Measurements from ENCODE around the gene PPP1R8.

Gene PPP1R8

DNA sequence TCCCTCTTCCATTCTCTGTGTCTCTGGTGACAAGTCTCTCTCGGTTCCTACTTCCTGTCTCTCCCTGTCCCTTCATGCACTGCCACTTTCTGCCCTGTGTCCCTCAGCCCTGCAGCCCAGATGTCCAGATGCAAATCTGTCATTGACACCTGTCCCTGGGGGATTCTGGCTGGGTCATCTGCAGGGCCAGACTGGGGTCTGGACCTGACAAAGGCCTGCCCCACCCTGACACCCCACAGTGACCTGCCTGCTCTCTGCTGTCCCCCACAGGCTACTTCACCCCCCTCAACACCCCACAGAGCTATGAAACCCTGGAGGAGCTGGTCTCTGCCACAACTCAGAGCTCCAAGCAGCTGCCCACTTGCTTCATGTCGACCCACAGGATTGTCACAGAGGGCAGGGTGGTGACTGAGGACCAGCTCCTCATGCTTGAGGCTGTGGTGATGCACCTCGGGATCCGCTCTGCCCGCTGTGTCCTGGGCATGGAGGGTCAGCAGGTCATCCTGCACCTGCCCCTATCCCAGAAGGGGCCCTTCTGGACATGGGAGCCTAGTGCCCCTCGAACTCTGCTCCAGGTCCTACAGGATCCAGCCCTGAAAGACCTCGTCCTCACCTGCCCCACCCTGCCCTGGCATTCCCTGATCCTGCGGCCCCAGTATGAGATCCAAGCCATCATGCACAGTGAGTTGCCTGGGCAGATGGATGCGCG lies 48.9 kb downstream of the PPP1R8 start:
- DNase-seq (ENCODE audit: low read depth): no peak
- H3K4me3 ChIP-seq (ENCODE audit: low read depth, low read length): no peak overlapping the region
- TF ChIP-seq, protein P1, sequence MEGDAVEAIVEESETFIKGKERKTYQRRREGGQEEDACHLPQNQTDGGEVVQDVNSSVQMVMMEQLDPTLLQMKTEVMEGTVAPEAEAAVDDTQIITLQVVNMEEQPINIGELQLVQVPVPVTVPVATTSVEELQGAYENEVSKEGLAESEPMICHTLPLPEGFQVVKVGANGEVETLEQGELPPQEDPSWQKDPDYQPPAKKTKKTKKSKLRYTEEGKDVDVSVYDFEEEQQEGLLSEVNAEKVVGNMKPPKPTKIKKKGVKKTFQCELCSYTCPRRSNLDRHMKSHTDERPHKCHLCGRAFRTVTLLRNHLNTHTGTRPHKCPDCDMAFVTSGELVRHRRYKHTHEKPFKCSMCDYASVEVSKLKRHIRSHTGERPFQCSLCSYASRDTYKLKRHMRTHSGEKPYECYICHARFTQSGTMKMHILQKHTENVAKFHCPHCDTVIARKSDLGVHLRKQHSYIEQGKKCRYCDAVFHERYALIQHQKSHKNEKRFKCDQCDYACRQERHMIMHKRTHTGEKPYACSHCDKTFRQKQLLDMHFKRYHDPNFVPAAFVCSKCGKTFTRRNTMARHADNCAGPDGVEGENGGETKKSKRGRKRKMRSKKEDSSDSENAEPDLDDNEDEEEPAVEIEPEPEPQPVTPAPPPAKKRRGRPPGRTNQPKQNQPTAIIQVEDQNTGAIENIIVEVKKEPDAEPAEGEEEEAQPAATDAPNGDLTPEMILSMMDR (IDR thresholded peaks at IDR 0.05; ENCODE audit: control insufficient read depth, extremely low read depth, insufficient read depth): no peak

GRCh38 chr1:27882543-27882903 lies 51.9 kb downstream of the PPP1R8 start:
- no peak overlapping the region for H3K4me3 ChIP-seq (ENCODE audit: low read depth, low read length)

DNA sequence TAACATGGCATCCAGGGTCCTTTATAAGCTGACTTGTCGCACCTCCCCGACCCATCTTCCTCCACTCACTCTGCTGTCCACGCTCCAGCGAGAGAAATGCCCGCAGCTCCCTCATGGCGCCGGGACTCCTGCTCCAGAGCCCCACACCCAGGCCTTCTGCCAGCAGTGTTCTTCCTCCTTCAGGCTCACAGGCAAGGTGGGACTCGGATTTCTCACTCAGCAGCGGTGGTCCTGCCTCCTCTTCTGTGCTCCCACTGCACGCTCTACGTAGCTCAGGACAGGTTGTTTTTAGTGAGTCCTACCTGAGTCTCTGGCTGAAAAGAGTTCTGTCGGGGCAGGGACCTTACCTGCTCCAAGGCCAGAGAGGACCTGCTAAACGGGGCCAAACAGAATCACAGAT lies 53.0 kb downstream of the PPP1R8 start:
- H3K4me3 ChIP-seq (ENCODE audit: low read depth, low read length): no peak overlapping the region
- TF ChIP-seq, protein P1 (IDR thresholded peaks at IDR 0.05; ENCODE audit: control insufficient read depth, extremely low read depth, insufficient read depth): no peak
- DNase-seq (ENCODE audit: low read depth): no peak

More at GRCh38 chr1:27882543-27882903, 51.9 kb downstream of the PPP1R8 start:
- DNase-seq (ENCODE audit: low read depth): no peak
- TF ChIP-seq, protein P1 (IDR thresholded peaks at IDR 0.05; ENCODE audit: control insufficient read depth, extremely low read depth, insufficient read depth): no peak

DNA sequence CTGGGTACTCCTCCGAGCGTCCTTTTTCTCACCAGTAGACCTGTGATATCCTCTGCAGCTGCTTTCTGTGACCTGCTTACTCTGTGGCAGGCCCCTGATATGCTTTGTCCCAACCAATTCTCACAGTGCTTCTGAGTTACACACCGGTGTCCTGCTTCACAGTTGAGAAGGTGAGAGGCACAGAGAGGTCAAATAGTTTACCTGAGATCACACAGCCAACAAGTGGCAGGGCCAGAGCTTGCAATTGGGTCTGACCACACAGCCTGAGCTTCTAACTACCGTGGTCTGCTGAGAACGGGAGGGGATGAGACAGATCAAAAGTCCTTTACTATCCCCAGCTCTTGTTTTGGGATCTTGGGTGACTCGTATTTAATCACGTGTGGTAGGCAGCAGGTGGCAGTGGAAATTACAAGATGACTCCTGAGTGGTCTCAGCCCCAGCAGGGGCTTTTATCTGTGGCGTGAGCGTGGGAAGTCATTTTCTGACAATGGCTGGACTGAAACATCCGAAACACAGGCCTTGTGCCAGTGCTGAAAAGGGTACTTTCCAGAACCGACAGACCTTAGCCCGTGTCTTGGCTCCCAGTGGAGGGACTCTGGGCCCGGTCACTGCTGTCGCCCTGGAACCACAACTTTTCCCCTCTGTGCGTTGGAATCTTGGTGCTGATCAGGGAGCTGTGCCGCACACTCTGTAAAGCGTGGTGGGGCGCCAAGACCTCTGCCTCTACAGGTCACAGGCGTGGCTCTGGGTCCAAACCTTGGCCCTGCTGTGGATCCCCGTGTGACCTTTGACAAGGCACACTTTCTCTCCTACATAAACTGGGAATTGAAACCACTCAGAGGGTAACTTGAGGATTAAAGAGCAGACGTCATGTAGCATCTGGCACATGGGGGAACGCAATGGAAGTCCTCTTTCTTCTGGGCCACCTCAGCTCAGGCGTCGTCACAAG lies 53.7 kb downstream of the PPP1R8 start:
- no peak overlapping the region for H3K4me3 ChIP-seq (ENCODE audit: low read depth, low read length)
- TF ChIP-seq, protein P1 (IDR thresholded peaks at IDR 0.05; ENCODE audit: control insufficient read depth, extremely low read depth, insufficient read depth): no peak
- no peak for DNase-seq (ENCODE audit: low read depth)

DNA sequence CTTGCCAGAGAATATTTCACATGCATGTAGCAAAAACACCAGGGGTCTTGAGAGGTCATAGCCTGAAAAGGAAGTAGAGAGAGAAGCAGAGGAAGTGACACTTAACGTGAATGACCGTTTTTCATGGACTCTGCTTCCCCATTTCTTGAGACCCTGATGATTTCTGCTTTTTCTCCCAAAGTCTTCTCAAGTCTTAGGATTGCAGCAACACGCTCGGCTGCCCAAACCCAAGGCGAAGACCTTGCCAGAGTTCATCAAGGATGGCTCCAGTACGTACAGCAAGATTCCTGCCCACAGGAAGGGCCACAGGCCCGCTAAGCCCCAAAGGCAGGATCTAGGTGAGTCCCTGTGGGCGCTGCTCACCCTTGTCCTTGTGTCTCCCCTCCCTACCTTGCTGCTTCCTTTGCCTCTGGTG lies 54.5 kb downstream of the PPP1R8 start:
- TF ChIP-seq, protein P1 (IDR thresholded peaks at IDR 0.05; ENCODE audit: control insufficient read depth, extremely low read depth, insufficient read depth): no peak
- no peak for DNase-seq (ENCODE audit: low read depth)
- no peak overlapping the region for H3K4me3 ChIP-seq (ENCODE audit: low read depth, low read length)

DNA sequence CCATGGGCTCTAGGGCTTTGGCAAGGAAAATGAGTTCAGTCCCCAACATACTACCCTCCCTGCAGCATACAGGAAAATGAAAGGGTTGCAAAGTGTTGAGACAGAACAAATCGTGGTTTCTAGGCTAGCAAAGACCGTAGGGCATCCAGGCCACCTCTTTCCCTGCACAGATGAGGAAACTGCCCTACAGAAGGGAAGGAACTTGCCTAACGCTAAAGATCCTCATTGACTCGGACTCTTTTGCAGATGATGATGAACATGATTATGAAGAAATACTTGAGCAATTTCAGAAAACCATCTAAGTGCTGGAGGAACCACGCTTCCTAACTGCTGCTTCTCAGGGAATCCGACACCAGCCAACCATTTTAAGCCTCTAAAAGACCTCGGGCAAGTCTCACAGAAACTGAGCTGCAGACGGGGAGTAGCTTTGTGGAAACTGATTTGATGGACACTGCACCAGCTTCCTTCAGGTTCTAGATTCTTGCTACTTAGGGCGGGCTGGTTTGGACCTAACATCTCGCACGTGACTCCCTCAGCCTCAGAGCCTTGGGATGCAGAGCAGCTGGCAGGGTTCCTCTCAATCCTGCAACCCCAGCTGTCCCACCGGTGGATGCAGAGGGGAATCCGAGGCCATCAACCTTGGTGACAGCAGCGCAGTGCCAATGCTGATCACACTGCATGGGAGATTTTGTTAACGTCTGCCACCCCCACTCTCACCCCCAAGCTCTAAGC lies 55.2 kb downstream of the PPP1R8 start:
- H3K4me3 ChIP-seq (ENCODE audit: low read depth, low read length): no peak overlapping the region
- TF ChIP-seq, protein P1 (IDR thresholded peaks at IDR 0.05; ENCODE audit: control insufficient read depth, extremely low read depth, insufficient read depth): no peak
- DNase-seq (ENCODE audit: low read depth): no peak
